GM19438 (cell line): ENCODE results near the gene PYY.

Experiments
- ATAC-seq: cut with Tn5 transposase; IDR thresholded peaks from one replicate; pipeline ENCODE4 v1.9.1; 2021; ENCODE audit warnings: low read depth; ENCODE audit not compliant: unreplicated experiment

Gene PYY

DNA sequence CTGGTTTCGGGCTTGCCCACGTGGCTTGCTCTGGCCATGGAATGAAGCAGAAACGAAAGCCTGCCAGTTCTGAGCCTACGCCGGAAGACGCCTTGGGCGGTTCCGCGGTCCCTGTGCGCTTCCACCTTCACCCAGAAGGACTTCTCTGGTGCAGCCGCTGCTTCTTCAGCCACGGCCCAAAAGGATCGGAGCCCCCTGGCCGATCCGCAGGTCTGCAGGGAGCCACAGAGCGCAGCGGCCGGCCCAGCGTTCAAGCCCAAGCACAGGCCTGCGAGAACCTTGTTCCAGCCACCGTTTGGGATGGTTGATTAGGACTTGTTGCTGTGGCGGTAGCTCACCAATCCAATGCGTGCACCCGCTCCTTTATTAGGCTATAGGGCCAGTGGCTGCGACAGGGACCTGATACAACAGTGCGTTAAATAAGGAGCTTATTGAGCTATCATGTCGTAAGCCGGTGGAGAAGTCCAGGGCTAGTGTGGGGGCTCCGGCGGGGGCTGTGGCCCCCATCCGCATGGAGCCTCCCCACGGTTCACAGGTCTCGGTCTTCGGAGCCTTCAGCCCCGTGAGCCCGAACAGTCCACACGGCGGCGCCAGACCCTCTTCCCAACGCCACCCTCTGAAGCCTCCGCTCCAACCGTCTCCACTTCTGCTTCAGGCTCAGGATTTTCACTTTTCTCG is 36.3 kb downstream of the PYY start:
- no peak for ATAC-seq

DNA sequence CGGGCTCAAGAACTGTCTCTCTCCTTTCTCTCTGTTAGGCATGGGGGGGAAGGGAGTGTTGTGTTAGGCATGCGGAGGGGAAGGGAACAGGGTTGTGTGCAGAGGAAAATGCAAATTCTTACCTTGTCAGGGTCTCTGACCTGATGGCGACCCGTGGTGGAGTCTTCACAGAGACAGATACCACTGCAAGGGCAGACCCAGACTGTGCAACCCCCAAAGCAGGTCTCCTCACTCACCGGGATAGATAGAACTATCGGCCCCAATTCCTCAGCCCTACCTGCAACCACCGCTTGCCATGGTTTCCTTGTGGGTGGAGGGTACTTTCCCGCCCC is 36.8 kb downstream of the PYY start:
- no peak for ATAC-seq

DNA sequence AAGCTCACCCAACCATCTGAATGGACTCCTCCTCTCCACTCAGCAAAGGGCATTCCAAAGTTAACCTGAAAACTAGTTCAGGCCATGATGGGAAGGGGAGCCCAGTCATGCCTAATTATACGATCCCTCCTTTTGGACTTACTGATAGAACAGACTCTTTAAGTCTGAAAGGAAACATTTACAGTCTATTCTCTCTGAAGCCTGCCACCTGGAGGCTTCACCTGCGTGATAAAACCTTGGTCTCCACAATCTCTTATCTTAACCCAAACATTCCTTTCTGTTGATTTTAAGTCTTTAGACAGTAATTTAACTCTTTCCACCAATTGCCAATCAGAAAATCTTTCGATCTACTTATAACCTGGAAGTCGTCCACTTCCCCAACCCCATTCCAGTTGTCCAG is 37.4 kb downstream of the PYY start:
- ATAC-seq, result no peak

DNA sequence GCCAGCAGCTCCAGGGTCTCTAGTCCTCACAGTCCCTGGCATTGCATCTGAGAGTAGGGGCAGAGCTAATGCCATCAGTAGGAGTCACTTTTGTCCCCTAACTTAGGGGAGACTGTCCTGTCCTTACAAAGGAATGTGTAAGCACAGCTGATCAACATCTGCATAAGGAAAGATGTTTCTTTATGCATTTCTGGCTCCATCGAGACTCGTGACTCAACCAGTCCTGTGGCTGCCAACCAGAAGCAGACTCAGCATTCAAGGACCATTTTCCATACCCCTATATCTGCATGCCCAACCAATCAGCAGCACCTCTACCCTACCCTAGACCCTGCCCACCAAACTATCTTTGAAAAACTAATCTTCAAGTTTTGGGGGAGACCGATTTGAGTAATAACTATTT is 38.2 kb downstream of the PYY start:
- ATAC-seq, result no peak

DNA sequence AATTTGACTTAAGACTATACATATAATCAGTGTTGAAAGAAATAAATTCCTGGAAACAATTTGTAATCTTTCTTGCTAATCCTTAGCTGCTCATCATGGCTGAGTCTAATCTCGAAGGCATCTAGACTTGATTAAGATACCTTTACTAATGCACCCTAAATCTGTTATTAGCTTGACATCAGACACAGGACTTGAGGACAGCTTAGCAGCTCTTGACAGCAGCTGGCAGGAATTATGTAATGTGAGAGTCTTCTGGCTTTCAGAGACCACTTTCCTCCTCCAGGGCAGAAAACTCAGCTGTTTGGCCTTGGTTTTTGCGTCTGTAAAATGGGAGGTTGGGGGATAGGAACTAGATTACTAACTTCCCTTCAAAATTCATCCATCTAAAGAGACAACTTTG is 39.3 kb downstream of the PYY start:
- no peak for ATAC-seq

DNA sequence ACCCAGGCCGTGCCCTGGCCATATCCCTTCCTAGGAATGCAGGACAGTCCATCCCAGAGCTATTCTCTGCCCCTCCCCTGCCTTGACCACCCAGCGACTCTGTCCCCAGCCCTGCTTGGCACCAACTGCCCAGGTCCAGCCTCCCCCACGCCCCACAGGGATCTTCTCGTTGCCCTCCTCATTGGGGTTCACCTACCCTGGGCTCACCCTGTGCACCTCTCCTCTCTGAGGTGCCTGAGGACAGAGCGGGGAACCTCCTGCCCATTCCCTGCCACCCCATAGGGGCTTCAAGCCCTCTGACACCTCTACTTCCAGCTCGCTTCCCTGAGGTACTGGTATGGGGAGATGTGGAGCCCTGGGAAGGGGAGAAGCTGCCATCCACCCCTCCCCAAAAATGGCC is 40.2 kb downstream of the PYY start:
- ATAC-seq, result no peak

DNA sequence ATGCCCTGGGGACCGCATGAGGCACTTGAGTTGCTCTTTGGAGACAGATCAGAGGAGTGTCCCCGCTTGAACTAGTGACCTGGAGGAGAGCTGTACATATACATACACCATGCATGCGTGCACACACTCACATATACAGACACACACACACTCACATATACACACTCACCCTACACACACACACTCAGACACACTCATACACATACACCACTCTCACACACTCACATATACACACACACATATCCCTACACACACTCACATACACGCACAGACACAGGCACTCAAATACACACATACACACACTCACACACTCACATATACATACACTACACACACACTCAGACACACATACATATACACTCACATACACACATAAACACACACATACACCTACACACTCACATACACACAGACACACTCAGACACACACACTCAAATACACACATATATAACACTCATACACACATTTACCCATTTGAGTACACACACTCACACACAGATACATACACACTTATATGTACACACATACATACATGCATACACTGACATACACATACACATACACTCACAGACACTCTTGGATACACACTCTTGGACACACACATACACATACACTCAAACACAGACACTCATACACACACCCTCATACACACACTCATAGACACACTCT is 41.0 kb downstream of the PYY start:
- no peak for ATAC-seq

DNA sequence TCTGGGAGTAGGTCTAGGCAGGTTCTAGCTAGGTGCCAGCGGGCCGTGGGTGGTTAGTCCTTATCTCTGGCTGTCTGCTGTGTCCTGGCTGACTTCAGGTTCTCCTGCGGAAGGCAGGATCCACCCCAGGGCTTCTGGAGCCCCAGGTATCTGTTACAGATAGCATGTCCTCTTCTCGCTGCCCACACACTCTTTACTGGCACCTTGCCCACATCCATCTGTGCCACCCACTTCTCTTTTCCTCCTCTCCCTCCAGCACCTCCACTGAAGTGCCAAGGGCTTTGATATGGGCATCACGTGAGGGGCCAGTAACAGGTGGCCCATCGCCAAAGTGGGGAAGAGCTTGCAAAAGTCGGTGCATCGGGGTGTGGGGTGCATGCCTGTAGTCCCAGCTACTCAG is 41.8 kb downstream of the PYY start:
- no peak for ATAC-seq

DNA sequence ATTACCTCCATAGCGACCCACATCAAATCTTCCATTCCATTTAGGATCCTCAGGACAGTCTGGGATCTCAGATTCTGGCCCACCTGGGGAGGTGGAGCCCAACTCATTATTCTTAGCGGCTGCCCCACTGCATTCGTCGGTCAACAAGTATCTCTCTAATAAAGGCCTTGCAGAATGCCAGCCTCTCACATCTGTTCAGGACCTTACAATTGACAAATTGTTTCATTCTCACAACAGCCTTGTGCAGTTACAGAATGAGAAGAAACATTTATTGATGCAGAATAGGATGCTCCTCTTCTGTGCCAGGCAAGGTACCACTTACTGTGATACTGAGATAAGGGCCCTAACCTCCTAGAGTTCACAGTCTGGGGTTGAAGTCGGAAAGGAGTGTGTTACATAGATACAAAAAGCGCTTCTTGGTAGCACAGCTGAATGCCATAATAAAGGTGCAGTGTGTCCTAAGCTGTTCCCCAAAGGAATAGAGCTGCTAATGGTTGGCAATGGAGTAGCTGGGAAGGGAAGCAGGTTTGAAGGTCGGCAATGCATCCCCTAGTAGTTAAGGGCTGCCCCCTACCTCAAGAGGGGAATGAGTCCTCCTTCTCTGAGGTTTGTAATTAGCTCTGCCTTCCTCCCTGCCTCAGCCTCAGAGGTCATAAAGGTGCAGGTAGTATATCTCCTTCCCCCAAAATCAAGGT is 44.1 kb downstream of the PYY start:
- ATAC-seq, result no peak

DNA sequence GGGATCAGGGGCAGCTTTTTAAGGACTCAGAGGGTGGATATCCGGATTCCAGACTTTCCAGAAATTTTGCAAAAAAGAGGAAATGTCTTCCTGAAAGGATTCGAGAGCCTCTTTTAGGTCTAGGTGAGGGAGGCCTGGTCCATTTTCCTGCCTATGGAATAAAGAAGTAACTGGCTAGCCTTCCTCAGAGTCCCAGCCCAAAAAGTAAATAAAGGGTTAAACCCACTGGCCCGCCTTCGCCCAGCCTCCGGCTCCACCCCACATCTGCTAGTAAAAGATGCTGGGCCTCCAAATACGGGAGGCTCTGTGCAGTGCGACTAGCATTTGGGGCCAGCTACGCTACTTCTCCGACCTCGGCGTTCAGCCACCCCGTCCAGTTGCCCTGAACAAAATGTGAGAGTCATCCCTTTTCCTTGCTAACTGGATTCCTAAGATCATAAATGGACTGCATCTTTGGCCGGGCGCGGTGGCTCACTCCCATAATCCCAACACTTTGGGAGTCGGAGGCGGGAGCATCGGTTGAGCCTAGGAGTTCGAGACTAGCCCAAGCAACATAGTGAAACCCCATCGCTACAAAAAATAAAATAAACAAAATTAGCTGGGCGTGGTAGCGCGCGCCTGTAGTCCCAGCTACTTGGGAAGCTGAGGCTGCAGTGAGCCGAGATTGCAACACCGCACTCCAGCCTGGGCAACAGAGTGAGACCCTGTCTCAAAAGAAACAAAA is 45.6 kb downstream of the PYY start:
- ATAC-seq, result no peak

DNA sequence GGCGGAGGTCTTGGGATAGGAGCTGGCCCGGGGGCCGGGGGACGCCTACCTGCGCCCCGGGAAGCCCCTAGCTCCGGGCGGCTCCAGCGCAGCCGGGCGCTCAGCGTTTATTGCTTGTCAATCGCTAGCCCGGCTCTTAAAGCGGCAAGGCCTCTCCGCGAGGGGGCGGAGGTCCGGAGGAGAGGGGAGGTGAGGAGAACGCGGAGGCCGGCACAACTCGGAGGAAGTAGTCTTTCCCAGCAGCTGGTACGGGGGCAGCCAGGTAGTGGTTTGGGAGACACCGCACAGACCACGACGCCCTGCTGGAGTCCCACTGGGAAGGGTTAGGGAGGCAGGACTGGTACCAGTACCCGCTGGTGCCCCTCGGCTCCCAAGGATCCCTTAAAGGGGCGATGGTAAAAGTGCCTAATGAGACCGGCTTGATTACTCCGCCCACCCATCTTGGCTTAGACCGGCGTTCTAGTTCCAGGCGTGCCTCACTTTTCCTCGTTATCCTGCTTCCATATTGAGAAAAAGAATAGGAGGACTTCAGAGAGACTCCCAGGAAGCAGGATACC is 46.2 kb downstream of the PYY start, which contains the start of gene MPP2:
TSS of gene MPP2 (minus strand) at position 112 of the 557 bp plus-strand sequence. CDS start 3,076 bp downstream, outside the sequence.
- ATAC-seq, result no peak

DNA sequence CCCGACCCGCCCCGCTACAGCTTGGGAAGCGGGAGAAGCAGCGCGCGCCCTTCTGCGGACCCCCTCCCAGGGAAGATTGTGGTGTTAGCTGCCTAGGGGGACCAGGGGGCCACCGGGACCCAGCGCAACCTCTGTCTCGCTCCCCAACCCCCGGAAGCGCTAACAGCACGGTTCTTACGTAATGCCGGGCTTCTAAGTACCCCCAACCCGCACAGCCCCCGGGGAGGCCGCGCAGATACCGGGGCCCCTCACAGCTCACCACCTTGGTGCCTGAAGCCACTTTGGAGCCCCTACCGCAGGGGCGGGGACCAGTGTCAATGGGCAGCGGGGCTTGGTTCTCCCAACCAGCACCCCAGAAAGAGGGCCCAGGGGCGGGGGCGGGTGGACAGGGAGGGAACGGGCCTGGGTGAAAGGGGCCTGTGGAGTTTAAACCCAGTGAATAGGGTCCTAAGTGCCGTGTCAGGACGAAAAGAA is 46.8 kb downstream of the PYY start:
- no peak for ATAC-seq

DNA sequence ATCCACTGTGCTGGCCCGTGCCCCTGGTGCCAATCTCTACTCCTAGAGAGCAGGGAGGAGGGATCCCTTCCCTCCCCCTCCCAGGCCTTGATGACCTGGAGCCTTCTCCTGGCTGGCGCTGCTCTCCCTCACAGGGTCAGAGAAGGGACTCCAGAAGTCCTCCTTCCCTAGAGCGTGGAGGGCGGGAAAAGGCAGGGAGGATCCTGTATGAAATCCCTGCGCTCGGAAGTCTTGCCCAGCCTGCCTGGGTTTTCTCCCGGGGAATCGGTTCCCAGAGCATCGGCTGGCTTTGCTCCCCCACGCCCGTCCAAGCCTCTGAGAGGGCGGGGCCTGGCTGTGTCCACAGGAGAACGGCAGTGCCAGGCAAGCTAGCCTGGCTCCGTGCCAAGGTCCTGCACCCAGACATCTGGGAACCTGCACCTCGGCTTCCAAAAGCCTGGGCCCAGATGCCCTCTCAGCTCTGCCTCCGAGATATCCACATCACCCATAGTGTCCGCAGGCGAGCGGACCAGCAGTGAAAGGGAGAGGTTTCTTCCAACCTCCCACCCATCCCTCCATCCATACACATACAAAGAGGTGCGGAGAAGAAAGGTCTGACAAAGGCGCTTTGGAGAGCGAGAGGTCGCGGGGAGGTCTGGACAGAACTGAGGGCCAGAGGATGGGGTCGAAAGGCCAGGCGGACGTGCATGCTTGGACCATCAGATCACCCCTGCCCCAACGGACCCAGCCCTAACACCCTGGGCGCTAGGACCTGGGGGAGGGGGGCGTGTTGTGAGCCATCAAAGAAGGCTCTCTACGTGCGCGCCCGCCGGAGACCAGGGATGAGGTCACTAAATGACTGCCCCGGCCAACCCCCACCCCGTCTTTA is 47.5 kb downstream of the PYY start:
- ATAC-seq, result no peak

DNA sequence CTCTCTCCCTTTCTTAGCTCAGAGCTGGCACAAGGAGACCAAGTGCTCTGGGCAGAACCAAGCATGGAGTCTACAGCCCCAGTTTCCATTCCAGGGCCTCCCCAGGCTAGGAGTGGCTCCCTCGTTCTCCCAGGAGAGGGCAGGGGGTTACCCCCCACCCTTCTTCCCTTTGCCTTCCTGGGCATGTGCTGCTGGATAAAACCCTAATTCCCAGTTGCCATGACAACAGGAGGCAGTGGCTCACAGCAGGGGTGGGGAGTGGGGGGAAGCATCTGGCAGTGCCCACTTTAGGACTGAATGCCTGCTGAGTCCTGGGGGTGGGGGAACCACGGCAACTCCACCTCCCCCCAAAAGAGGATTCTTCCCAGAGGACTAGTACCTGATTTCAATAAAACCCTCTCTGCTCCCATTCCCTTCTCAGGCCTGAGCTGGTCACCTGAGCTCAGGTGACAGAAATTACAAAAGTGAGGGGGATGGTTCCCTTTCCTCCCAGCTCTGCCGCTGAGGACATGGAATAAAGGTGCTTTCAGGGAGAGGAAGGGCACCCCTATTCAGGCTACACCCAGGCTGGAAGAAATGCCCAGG is 48.2 kb downstream of the PYY start:
- ATAC-seq, result no peak
